HepG2 (cell line): ENCODE measurements around the gene MRPL43. TPM values are rescaled to one million over a fixed set of nuclear protein-coding genes. Genes with fewer than 3 reads are reported as not detected.

Experiments
- ATAC-seq: fragments of 200-7000 bp; cut with Tn5 transposase; 3 replicates; pipeline ENCODE4 v1.9.1; 2020; ENCODE audit warnings: mild to moderate bottlenecking, moderate library complexity
- BruUV-seq: library from RNA; stranded (reverse); fragments of 400-500 nt; replicated peaks from 2 replicates; lab custom pipeline; 2021; lab: Mats Ljungman, UMichigan
- CTCF ChIA-PET: fragments of 300-600 bp; formaldehyde crosslinking; extraction: SDS; loops from one replicate; lab custom pipeline; 2021; ENCODE audit warnings: low total read pairs, inconsistent platforms, low intra/inter-chr PET ratio; lab: Yijun Ruan, JAX
- POLR2A ChIA-PET: fragments of 350-600 bp; sonication (Branson Sonifier 250); formaldehyde crosslinking; loops from one replicate; lab custom pipeline; 2020; ENCODE audit warnings: antibody characterized with exemption, inconsistent platforms; lab: Yijun Ruan, JAX
- DNase-seq: peaks from one replicate; pipeline ENCODE4 v3.0.0-alpha.2; 2015; ENCODE audit warnings: low spot score
- FAIRE-seq: peaks from 3 replicates; lab custom pipeline; 2011; peaks lifted over from hg19 to GRCh38; lab: Jason Lieb, UNC
- H2AFZ ChIP-seq: one replicate; pipeline ENCODE4 v1.6.1; 2011; ENCODE audit warnings: low read length, inconsistent platforms
- H3K27ac ChIP-seq: fragments of 300-600 bp; 3 replicates; pipeline ENCODE4 v1.8.0; 2011; ENCODE audit warnings: mixed run types, mild to moderate bottlenecking, mixed read lengths, low read length, inconsistent platforms; ENCODE audit not compliant: insufficient read depth; ENCODE audit errors: extremely low read length
- H3K27me3 ChIP-seq, 2 experiments: fragments of 200-600 bp in 1 of 2; 2 replicates in 1 of 2; 3 replicates in 1 of 2; pipeline versions ENCODE4 v1.6.0 to v1.8.0; 2011; ENCODE audit warnings: low read length in 2 of 2, mild to moderate bottlenecking in 2 of 2, moderate library complexity in 2 of 2, inconsistent platforms in 1 of 2; ENCODE audit not compliant: insufficient read depth in 2 of 2, control insufficient read depth in 1 of 2
- H3K36me3 ChIP-seq, 2 experiments: fragments of 200-600 bp in 1 of 2; replicated peaks in 1 of 2; 2 replicates in 1 of 2; 3 replicates in 1 of 2; pipeline versions ENCODE4 v1.5.1 to v1.8.0; 2011; ENCODE audit warnings: low read length in 2 of 2, inconsistent platforms in 1 of 2; ENCODE audit not compliant: insufficient read depth in 2 of 2, control insufficient read depth in 1 of 2
- H3K4me1 ChIP-seq: 2 replicates; pipeline ENCODE4 v1.5.1; 2012; ENCODE audit warnings: low read length, inconsistent platforms; ENCODE audit not compliant: insufficient read depth
- H3K4me2 ChIP-seq: 2 replicates; pipeline ENCODE4 v1.6.0; 2011; ENCODE audit warnings: low read depth, low read length, inconsistent platforms
- H3K4me3 ChIP-seq, 3 experiments: fragments of 200-600 bp in 1 of 3; sonication (generic), shearing (Covaris generic) in 1 of 3; replicated peaks in 1 of 3; 2 replicates each; pipeline ENCODE4 v1.5.1; 2011 to 2016; ENCODE audit warnings: low read length in 3 of 3, inconsistent platforms in 2 of 3, low read depth in 2 of 3, mild to moderate bottlenecking in 2 of 3, control low read depth in 1 of 3, mixed read lengths in 1 of 3; ENCODE audit not compliant: insufficient read depth in 1 of 3
- H3K79me2 ChIP-seq: one replicate; pipeline ENCODE4 v1.6.1; 2011; ENCODE audit warnings: low read length, inconsistent platforms; ENCODE audit not compliant: insufficient read depth
- H3K9ac ChIP-seq: 2 replicates; pipeline ENCODE4 v1.6.0; 2011; ENCODE audit warnings: mild to moderate bottlenecking, low read depth, low read length, inconsistent platforms; ENCODE audit not compliant: insufficient read depth
- H3K9me3 ChIP-seq: 2 replicates; pipeline ENCODE4 v1.5.1; 2012; ENCODE audit warnings: mild to moderate bottlenecking, low read length
- H4K20me1 ChIP-seq: 2 replicates; pipeline ENCODE4 v1.6.0; 2011; ENCODE audit warnings: inconsistent platforms, mild to moderate bottlenecking, low read length, moderate library complexity; ENCODE audit not compliant: insufficient read depth
- BCL6 ChIP-seq: IDR thresholded peaks from 2 replicates; pipeline ENCODE4 v1.6.1; 2016; ENCODE audit warnings: missing genetic modification reagents, missing compliant biosample characterization
- CHCHD3 ChIP-seq: sonication (generic); formaldehyde crosslinking; IDR thresholded peaks from 2 replicates; pipeline ENCODE4 v1.8.0; 2022; ENCODE audit warnings: mild to moderate bottlenecking, missing genetic modification reagents, moderate library complexity
- EEA1 ChIP-seq: sonication (generic); formaldehyde crosslinking; IDR thresholded peaks from 2 replicates; pipeline ENCODE4 v1.5.1; 2020; ENCODE audit warnings: mild to moderate bottlenecking, missing genetic modification reagents, borderline replicate concordance
- FOXA1 ChIP-seq, 2 experiments: fragments of 450-650 bp in 1 of 2; sonication (generic) in 1 of 2; formaldehyde crosslinking in 1 of 2; IDR thresholded peaks; 2 replicates each; pipeline versions ENCODE4 v1.4.0 to v1.6.1; 2016 to 2020; ENCODE audit warnings: missing genetic modification reagents in 1 of 2
- HNRNPL ChIP-seq: fragments of 200-400 bp; formaldehyde crosslinking; IDR thresholded peaks from 2 replicates; pipeline ENCODE4 v1.6.1; 2017; ENCODE audit warnings: mild to moderate bottlenecking, low read depth, low read length
- KLF12 ChIP-seq: sonication (generic); formaldehyde crosslinking; IDR thresholded peaks from 2 replicates; pipeline ENCODE4 v1.4.0; 2020; ENCODE audit warnings: missing genetic modification reagents, borderline replicate concordance
- NONO ChIP-seq, 2 experiments: fragments of 450-650 bp in 1 of 2; sonication (generic) in 1 of 2; formaldehyde crosslinking in 1 of 2; IDR thresholded peaks in 1 of 2; conservative IDR thresholded peaks in 1 of 2; 2 replicates each; pipeline versions ENCODE4 v1.6.1 to v1.8.0; 2017 to 2022; ENCODE audit warnings: mild to moderate bottlenecking in 1 of 2, missing genetic modification reagents in 1 of 2, moderate library complexity in 1 of 2
- PCBP2 ChIP-seq: fragments of 200-400 bp; formaldehyde crosslinking; optimal IDR thresholded peaks from 2 replicates; pipeline ENCODE3; 2018; ENCODE audit warnings: low read length, low read depth; ENCODE audit not compliant: poor library complexity, severe bottlenecking
- RBM22 ChIP-seq: fragments of 200-400 bp; formaldehyde crosslinking; optimal IDR thresholded peaks from 2 replicates; pipeline ENCODE3; 2017; ENCODE audit warnings: mild to moderate bottlenecking, low read length, moderate library complexity
- YEATS4 ChIP-seq: sonication (generic); formaldehyde crosslinking; IDR thresholded peaks from 2 replicates; pipeline ENCODE4 v1.4.0; 2020; ENCODE audit warnings: missing genetic modification reagents, borderline replicate concordance
- ZFY ChIP-seq: sonication (generic); formaldehyde crosslinking; IDR thresholded peaks from 2 replicates; pipeline ENCODE4 v1.4.0; 2020; ENCODE audit warnings: missing genetic modification reagents
- ZNF30 ChIP-seq: sonication (generic); formaldehyde crosslinking; IDR thresholded peaks from 2 replicates; pipeline ENCODE4 v1.5.0; 2020; ENCODE audit warnings: mild to moderate bottlenecking, missing genetic modification reagents
- ZNF446 ChIP-seq: sonication (generic); formaldehyde crosslinking; IDR thresholded peaks from 2 replicates; pipeline ENCODE4 v1.5.0; 2020; ENCODE audit warnings: mild to moderate bottlenecking, missing genetic modification reagents
- ZNF720 ChIP-seq: sonication (generic); formaldehyde crosslinking; IDR thresholded peaks from 2 replicates; pipeline ENCODE4 v1.4.0; 2020; ENCODE audit warnings: missing genetic modification reagents
- WGBS: methylation state at CpG from one replicate; pipeline ENCODE4 v1.1.6; 2017; ENCODE audit warnings: low lambda C conversion rate; 5-methylcytosine and 5-hydroxymethylcytosine counted together
- in situ Hi-C: cut with HindIII; loops from 2 replicates; pipeline ENCODE4 v1.10.0; 2017; ENCODE audit warnings: low pct_unique_long_range_greater_than_20kb; ENCODE audit not compliant: extremely low pct_ligation_motif_present
- intact Hi-C: fragments of 100-400 bp; cut with micrococcal nuclease; formaldehyde crosslinking; loops from one replicate; pipeline ENCODE4 v1.10.0; 2022; ENCODE audit not compliant: unreplicated experiment
- polyA plus RNA-seq, 8 experiments: library from polyadenylated mRNA; depleted of rRNA in 3 of 8; stranded (reverse) in 7 of 8; unstranded in 1 of 8; fragments of >200 nt; fragmentation: Illumina TruSeq in 4 of 8; extraction: Trizol in 4 of 8; gene quantifications; 2 replicates each; pipeline versions ENCODE4 v1.2.1 to v1.2.3, GENCODE V29; 2011 to 2016; ENCODE audit warnings: low read depth in 4 of 8, missing spikeins in 1 of 8, mixed read lengths in 1 of 8; ENCODE audit not compliant: insufficient read depth in 1 of 8
- total RNA-seq, 5 experiments: library from RNA; depleted of rRNA; stranded (reverse); fragments of >200 nt; fragmentation: Illumina TruSeq; extraction: Trizol; gene quantifications; 2 replicates each; pipeline ENCODE4 v1.2.3, GENCODE V29; 2016; ENCODE audit warnings: low read depth in 1 of 5
- TF ChIP-seq, protein P1 (sequence below): fragments of 450-650 bp; IDR thresholded peaks from 2 replicates; pipeline ENCODE4 v1.6.1; 2016
- TF ChIP-seq, protein P2 (sequence below), 2 experiments: IDR thresholded peaks; 2 replicates each; pipeline ENCODE4 v1.6.1; 2011 to 2012; ENCODE audit warnings: low read length in 2 of 2, borderline replicate concordance in 1 of 2, low read depth in 1 of 2, mild to moderate bottlenecking in 1 of 2, moderate library complexity in 1 of 2
- TF ChIP-seq, protein P3 (sequence below): IDR thresholded peaks from 2 replicates; pipeline ENCODE4 v1.6.1; 2016; ENCODE audit warnings: missing genetic modification reagents, missing compliant biosample characterization

Gene MRPL43
- total and polyA plus RNA-seq, 2 of the 13 experiments (the other 11 are each of a cell fraction or from before 2014, with no cell fraction given): 71.0 to 73.7 TPM

DNA sequence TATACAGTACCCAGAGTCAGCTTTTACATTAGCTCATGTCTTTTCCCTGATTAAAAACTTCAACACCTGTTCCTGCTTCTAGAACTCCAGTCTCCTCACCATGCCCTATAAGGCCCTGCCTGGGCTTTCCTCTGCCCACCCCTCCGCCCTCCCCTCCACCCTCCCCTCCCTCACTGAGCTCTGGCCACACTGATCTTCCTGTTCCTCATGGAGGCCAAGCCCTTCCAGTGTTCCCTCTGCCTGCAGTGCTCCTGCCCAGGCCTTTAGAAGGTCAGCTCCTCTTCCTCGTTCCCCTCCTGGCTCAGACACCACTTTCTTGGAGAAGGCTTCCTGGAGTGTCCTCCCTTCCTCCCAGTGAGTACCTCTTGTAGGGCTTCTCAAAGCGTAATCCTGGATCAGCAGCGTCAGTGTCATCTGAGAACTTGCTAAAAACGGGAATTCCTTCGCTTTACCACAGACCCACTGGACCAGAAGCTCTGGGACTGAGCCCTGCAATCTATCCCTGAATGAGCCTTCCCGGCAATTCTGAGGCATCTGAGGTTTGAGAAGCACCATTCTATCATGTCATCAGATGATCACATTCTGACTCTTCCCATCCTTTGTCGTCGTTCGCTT is 39.9 kb upstream of the MRPL43 start:
- H4K20me1 ChIP-seq: no peaks in the 10 kb centered on the region
- WGBS: 62% methylated on average over 9 of the region's 10 CpGs
- no peak overlapping the region for H3K4me3 ChIP-seq
- intact Hi-C loops: no loop called here
- H3K27ac ChIP-seq: no peak overlapping the region
- in situ Hi-C loops: no loop called here
- FAIRE-seq: no peak
- no peak overlapping the region for H3K9ac ChIP-seq
- H3K4me2 ChIP-seq: no peak overlapping the region
- H2AFZ ChIP-seq: no peak overlapping the region
- no peak for DNase-seq
- H3K9me3 ChIP-seq: no peaks in the 10 kb centered on the region
- H3K27me3 ChIP-seq: no peaks in the 10 kb centered on the region
- H3K36me3 ChIP-seq: no peaks in the 10 kb centered on the region
- H3K79me2 ChIP-seq: no peaks in the 10 kb centered on the region
- BruUV-seq: no TSS peak
- peaks cover 31% of the 10 kb centered on the region for H3K4me1 ChIP-seq
- POLR2A ChIA-PET: interaction anchor here (0.9 to 2.8 kb wide), 3 partner anchors 8 to 19 kb away, joined by 4 to 10 read pairs (median 5); no protein-coding TSS in a partner anchor
- no peak for ATAC-seq
- CTCF ChIA-PET: no interaction called here
- TF ChIP-seq, protein P1, sequence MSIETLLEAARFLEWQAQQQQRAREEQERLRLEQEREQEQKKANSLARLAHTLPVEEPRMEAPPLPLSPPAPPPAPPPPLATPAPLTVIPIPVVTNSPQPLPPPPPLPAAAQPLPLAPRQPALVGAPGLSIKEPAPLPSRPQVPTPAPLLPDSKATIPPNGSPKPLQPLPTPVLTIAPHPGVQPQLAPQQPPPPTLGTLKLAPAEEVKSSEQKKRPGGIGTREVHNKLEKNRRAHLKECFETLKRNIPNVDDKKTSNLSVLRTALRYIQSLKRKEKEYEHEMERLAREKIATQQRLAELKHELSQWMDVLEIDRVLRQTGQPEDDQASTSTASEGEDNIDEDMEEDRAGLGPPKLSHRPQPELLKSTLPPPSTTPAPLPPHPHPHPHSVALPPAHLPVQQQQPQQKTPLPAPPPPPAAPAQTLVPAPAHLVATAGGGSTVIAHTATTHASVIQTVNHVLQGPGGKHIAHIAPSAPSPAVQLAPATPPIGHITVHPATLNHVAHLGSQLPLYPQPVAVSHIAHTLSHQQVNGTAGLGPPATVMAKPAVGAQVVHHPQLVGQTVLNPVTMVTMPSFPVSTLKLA: no peak
- TF ChIP-seq BCL6 (CRISPR knock-in tag) (no peak), ZFY (CRISPR knock-in tag) (no peak), HNRNPL (no peak), PCBP2 (no peak), EEA1 (CRISPR knock-in tag) (no peak), RBM22 (no peak), ZNF446 (no peak), KLF12 (CRISPR knock-in tag) (no peak), YEATS4 (no peak), ZNF720 (CRISPR knock-in tag) (no peak), CHCHD3 (CRISPR knock-in tag) (no peak), FOXA1 (IDR thresholded peaks at IDR 0.05) (no peak), FOXA1 (CRISPR knock-in tag; IDR thresholded peaks at IDR 0.05) (no peak), NONO (IDR thresholded peaks at IDR 0.05) (no peak), NONO (CRISPR knock-in tag; conservative IDR thresholded peaks at IDR 0.05) (no peak), ZNF30 (CRISPR knock-in tag) (no peak)
- TF ChIP-seq, protein P2, sequence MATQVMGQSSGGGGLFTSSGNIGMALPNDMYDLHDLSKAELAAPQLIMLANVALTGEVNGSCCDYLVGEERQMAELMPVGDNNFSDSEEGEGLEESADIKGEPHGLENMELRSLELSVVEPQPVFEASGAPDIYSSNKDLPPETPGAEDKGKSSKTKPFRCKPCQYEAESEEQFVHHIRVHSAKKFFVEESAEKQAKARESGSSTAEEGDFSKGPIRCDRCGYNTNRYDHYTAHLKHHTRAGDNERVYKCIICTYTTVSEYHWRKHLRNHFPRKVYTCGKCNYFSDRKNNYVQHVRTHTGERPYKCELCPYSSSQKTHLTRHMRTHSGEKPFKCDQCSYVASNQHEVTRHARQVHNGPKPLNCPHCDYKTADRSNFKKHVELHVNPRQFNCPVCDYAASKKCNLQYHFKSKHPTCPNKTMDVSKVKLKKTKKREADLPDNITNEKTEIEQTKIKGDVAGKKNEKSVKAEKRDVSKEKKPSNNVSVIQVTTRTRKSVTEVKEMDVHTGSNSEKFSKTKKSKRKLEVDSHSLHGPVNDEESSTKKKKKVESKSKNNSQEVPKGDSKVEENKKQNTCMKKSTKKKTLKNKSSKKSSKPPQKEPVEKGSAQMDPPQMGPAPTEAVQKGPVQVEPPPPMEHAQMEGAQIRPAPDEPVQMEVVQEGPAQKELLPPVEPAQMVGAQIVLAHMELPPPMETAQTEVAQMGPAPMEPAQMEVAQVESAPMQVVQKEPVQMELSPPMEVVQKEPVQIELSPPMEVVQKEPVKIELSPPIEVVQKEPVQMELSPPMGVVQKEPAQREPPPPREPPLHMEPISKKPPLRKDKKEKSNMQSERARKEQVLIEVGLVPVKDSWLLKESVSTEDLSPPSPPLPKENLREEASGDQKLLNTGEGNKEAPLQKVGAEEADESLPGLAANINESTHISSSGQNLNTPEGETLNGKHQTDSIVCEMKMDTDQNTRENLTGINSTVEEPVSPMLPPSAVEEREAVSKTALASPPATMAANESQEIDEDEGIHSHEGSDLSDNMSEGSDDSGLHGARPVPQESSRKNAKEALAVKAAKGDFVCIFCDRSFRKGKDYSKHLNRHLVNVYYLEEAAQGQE (IDR thresholded peaks at IDR 0.05; ENCODE audit: borderline replicate concordance in 1 of 2, low read depth in 1 of 2, low read length in 2 of 2): no peak
- TF ChIP-seq, protein P3, sequence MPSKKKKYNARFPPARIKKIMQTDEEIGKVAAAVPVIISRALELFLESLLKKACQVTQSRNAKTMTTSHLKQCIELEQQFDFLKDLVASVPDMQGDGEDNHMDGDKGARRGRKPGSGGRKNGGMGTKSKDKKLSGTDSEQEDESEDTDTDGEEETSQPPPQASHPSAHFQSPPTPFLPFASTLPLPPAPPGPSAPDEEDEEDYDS (CRISPR knock-in tag): no peak
